Placental pericyte (primary cell): ENCODE data around the gene UBIAD1. TPM values are rescaled to one million over a fixed set of nuclear protein-coding genes. Genes with fewer than 3 reads are reported as not detected.

ENCODE experiments used
- small RNA-seq: library from RNA; depleted of rRNA; stranded (forward); fragments of <200 nt; gene quantifications from one replicate; pipeline ENCODE3, GENCODE V24; 2012; ENCODE audit warnings: low replicate concordance
- total RNA-seq: library from RNA; depleted of rRNA; stranded (reverse); fragments of >200 nt; gene quantifications from 2 replicates; pipeline ENCODE4 v1.2.3, GENCODE V29; 2012

The UBIAD1 gene
- total RNA-seq: 10.7 and 13.5 TPM in 2 replicates

GRCh38 chr1:11272832-11273594 is at the start of gene UBIAD1:
UBIAD1 (plus strand) TSS chr1:11273198; CDS start chr1:11273532, 334 bp downstream.

GRCh38 chr1:11262171-11263049 is 10.6 kb upstream of the UBIAD1 start, which contains the start of gene MTOR:
MTOR (minus strand) TSS chr1:11262551; CDS start chr1:11259409, 3,142 bp downstream.

Small RNA genes within 50 kb of the gene (small RNA-seq; reads per million reads assigned to genes)
- gene RNU6-291P (not detected), gene RPL39P6 (not detected)

Other genes with a start within 250 kb of the UBIAD1 start
- under 0.01 TPM in 1 of 2 replicates, not detected in the other for gene MASP2, start 226.0 kb upstream of the UBIAD1 start, total RNA-seq
- 65.0 and 68.1 TPM in 2 replicates for gene SRM, start 213.2 kb upstream of the UBIAD1 start, total RNA-seq
- gene EXOSC10, start 173.3 kb upstream of the UBIAD1 start, total RNA-seq: 41.6 and 94.3 TPM in 2 replicates
- 0.88 TPM in 1 of 2 replicates, not detected in the other for gene ANGPTL7, start 83.8 kb upstream of the UBIAD1 start, total RNA-seq
- gene MTOR, start 10.6 kb upstream of the UBIAD1 start, total RNA-seq: 44.2 and 72.6 TPM in 2 replicates
- under 0.01 TPM in 1 of 2 replicates, not detected in the other for gene DISP3, start 206.0 kb downstream of the UBIAD1 start, total RNA-seq